IMR-90 (cell line): ENCODE data around the gene ZNF138. TPM values are rescaled to one million over a fixed set of nuclear protein-coding genes. Genes with fewer than 3 reads are reported as not detected.

Source experiments
- ATAC-seq: fragments of 200-7000 bp; cut with Tn5 transposase; 2 replicates; pipeline ENCODE4 v1.9.1; 2020; ENCODE audit warnings: low read depth, mild to moderate bottlenecking, moderate library complexity
- BruUV-seq: library from RNA; stranded (reverse); fragments of 400-500 nt; replicated peaks from 2 replicates; lab custom pipeline; 2021; lab: Mats Ljungman, UMichigan
- CTCF ChIA-PET: fragments of 300-600 bp; formaldehyde crosslinking; extraction: SDS; loops from one replicate; lab custom pipeline; 2021; ENCODE audit warnings: antibody characterized with exemption; lab: Yijun Ruan, JAX
- POLR2A ChIA-PET: fragments of 300-600 bp; sonication (Branson Sonifier 250); formaldehyde crosslinking; loops from one replicate; lab custom pipeline; 2022; ENCODE audit warnings: antibody characterized with exemption; ENCODE audit not compliant: unreplicated experiment; lab: Charles Lee
- DNase-seq: peaks from one replicate; pipeline ENCODE4 v3.0.0; 2013
- H2AFZ ChIP-seq: replicated peaks from 2 replicates; pipeline ENCODE3; 2013; ENCODE audit warnings: low read length, mild to moderate bottlenecking; ENCODE audit not compliant: poor library complexity
- H2AK5ac ChIP-seq: 2 replicates; pipeline ENCODE4 v1.6.1; 2013; ENCODE audit warnings: low read depth, low read length, inconsistent platforms
- H2AK9ac ChIP-seq: replicated peaks from 2 replicates; pipeline ENCODE3; 2013; ENCODE audit warnings: mild to moderate bottlenecking, low read depth, low read length, moderate library complexity; ENCODE audit not compliant: poor library complexity
- H2BK120ac ChIP-seq: 2 replicates; pipeline ENCODE4 v1.6.1; 2013; ENCODE audit warnings: low read depth, low read length, inconsistent platforms
- H2BK15ac ChIP-seq: 3 replicates; pipeline ENCODE4 v1.6.1; 2013; ENCODE audit warnings: low read depth, low read length, inconsistent platforms
- H2BK20ac ChIP-seq: 2 replicates; pipeline ENCODE4 v1.6.1; 2013; ENCODE audit warnings: low read depth, mild to moderate bottlenecking, inconsistent platforms, low read length, moderate library complexity
- H2BK5ac ChIP-seq: 2 replicates; pipeline ENCODE4 v1.6.1; 2013; ENCODE audit warnings: mild to moderate bottlenecking, low read depth, low read length, inconsistent platforms; ENCODE audit not compliant: poor library complexity, severe bottlenecking
- H3K14ac ChIP-seq: replicated peaks from 2 replicates; pipeline ENCODE4 v1.6.1; 2013; ENCODE audit warnings: low read depth, low read length, inconsistent platforms
- H3K18ac ChIP-seq: 2 replicates; pipeline ENCODE4 v1.6.1; 2013; ENCODE audit warnings: low read depth, low read length, control low read depth
- H3K23ac ChIP-seq: 2 replicates; pipeline ENCODE4 v1.6.1; 2013; ENCODE audit warnings: low read depth, low read length, inconsistent platforms
- H3K27ac ChIP-seq: 2 replicates; pipeline ENCODE4 v1.5.1; 2013; ENCODE audit warnings: mild to moderate bottlenecking, control low read depth, low read length; ENCODE audit not compliant: insufficient read depth
- H3K27me3 ChIP-seq: 2 replicates; pipeline ENCODE4 v1.6.1; 2013; ENCODE audit warnings: low read length; ENCODE audit not compliant: control insufficient read depth, insufficient read depth
- H3K36me3 ChIP-seq: 2 replicates; pipeline ENCODE4 v1.6.1; 2013; ENCODE audit warnings: low read length, mixed read lengths; ENCODE audit not compliant: control insufficient read depth, insufficient read depth
- H3K4ac ChIP-seq: 2 replicates; pipeline ENCODE4 v1.6.1; 2013; ENCODE audit warnings: low read depth, low read length, inconsistent platforms
- H3K4me1 ChIP-seq: 2 replicates; pipeline ENCODE4 v1.6.1; 2013; ENCODE audit warnings: low read length, mixed read lengths; ENCODE audit not compliant: control insufficient read depth, insufficient read depth
- H3K4me2 ChIP-seq: 2 replicates; pipeline ENCODE4 v1.6.1; 2013; ENCODE audit warnings: low read depth, mild to moderate bottlenecking, control low read depth, low read length, moderate library complexity
- H3K4me3 ChIP-seq: 2 replicates; pipeline ENCODE4 v1.5.1; 2013; ENCODE audit warnings: low read depth, mild to moderate bottlenecking, control low read depth, low read length, moderate library complexity; ENCODE audit not compliant: insufficient read depth
- H3K56ac ChIP-seq: 2 replicates; pipeline ENCODE4 v1.6.1; 2013; ENCODE audit warnings: low read length, inconsistent platforms; ENCODE audit not compliant: insufficient read depth; ENCODE audit errors: extremely low read depth
- H3K79me1 ChIP-seq, 2 experiments: 2 replicates each; pipeline ENCODE4 v1.6.1; 2013; ENCODE audit warnings: low read length in 2 of 2, inconsistent platforms in 1 of 2, low read depth in 1 of 2
- H3K9ac ChIP-seq: 2 replicates; pipeline ENCODE4 v1.6.1; 2013; ENCODE audit warnings: low read depth, low read length, control low read depth
- H3K9me1 ChIP-seq: 2 replicates; pipeline ENCODE4 v1.6.1; 2013; ENCODE audit warnings: low read length, inconsistent platforms; ENCODE audit not compliant: insufficient read depth
- H3K9me3 ChIP-seq: 2 replicates; pipeline ENCODE4 v1.6.1; 2013; ENCODE audit warnings: low read length; ENCODE audit not compliant: control insufficient read depth, insufficient read depth
- H4K20me1 ChIP-seq: 2 replicates; pipeline ENCODE4 v1.6.1; 2013; ENCODE audit warnings: low read length, inconsistent platforms; ENCODE audit not compliant: insufficient read depth
- H4K5ac ChIP-seq: 2 replicates; pipeline ENCODE4 v1.6.1; 2013; ENCODE audit warnings: mild to moderate bottlenecking, low read depth, low read length, control low read depth
- H4K8ac ChIP-seq, 2 experiments: 2 replicates each; pipeline ENCODE4 v1.6.1; 2013; ENCODE audit warnings: low read depth in 2 of 2, low read length in 2 of 2, control low read depth in 1 of 2, inconsistent platforms in 1 of 2
- H4K91ac ChIP-seq: 2 replicates; pipeline ENCODE4 v1.6.1; 2013; ENCODE audit warnings: low read depth, low read length, inconsistent platforms; ENCODE audit not compliant: insufficient read depth
- CHD1 ChIP-seq: IDR thresholded peaks from 2 replicates; pipeline ENCODE4 v1.6.1; 2012; ENCODE audit warnings: low read depth, low read length, improper control_type of control experiment
- FOS ChIP-seq: fragments of 150-350 bp; IDR thresholded peaks from 2 replicates; pipeline ENCODE4 v1.6.1; 2016; ENCODE audit warnings: low read depth, low read length
- MAFK ChIP-seq: IDR thresholded peaks from 2 replicates; pipeline ENCODE4 v1.6.1; 2012; ENCODE audit warnings: low read depth, low read length, improper control_type of control experiment
- MAZ ChIP-seq: IDR thresholded peaks from 2 replicates; pipeline ENCODE4 v1.6.1; 2012; ENCODE audit warnings: low read depth, mild to moderate bottlenecking, low read length, improper control_type of control experiment, moderate library complexity, borderline replicate concordance
- MXI1 ChIP-seq: IDR thresholded peaks from 2 replicates; pipeline ENCODE4 v1.6.1; 2012; ENCODE audit warnings: low read depth, mild to moderate bottlenecking, low read length, moderate library complexity, borderline replicate concordance
- POLR2A ChIP-seq: IDR thresholded peaks from 2 replicates; pipeline ENCODE4 v1.6.1; 2012; ENCODE audit warnings: mild to moderate bottlenecking, low read depth, low read length
- RCOR1 ChIP-seq: IDR thresholded peaks from 2 replicates; pipeline ENCODE4 v1.6.1; 2012; ENCODE audit warnings: mild to moderate bottlenecking, low read length, improper control_type of control experiment; ENCODE audit not compliant: insufficient replicate concordance
- SMC3 ChIP-seq: fragments of 150-350 bp; IDR thresholded peaks from 2 replicates; pipeline ENCODE4 v1.6.1; 2016; ENCODE audit warnings: low read depth, mild to moderate bottlenecking, antibody characterized with exemption, low read length, moderate library complexity
- WGBS, 2 experiments: methylation state at CpG; one replicate each; pipeline versions ENCODE4 v1.1.5 to v1.1.7; 2013; ENCODE audit warnings: missing lambda C conversion rate in 2 of 2; ENCODE audit not compliant: insufficient read length in 1 of 2; ENCODE audit errors: extremely low coverage in 2 of 2; 5-methylcytosine and 5-hydroxymethylcytosine counted together
- dilution Hi-C: fragments of 300-500 bp; cut with HindIII; formaldehyde crosslinking; loops from one replicate; pipeline ENCODE4 v1.14.3; 2018; ENCODE audit warnings: low sequenced_read_pairs; ENCODE audit not compliant: unreplicated experiment
- in situ Hi-C: fragments of 300-500 bp; cut with MboI; formaldehyde crosslinking; loops from 3 replicates; pipeline ENCODE4 v1.14.3; 2019; ENCODE audit warnings: low sequenced_read_pairs, inconsistent platforms, mixed read lengths
- intact Hi-C: fragments of 100-400 bp; cut with micrococcal nuclease; formaldehyde crosslinking; loops from 2 replicates; pipeline ENCODE4 v1.10.0; 2022
- polyA plus RNA-seq, 3 experiments: library from polyadenylated mRNA; depleted of rRNA; stranded (reverse); fragments of >200 nt; gene quantifications; 2 replicates each; pipeline ENCODE4 v1.2.3, GENCODE V29; 2012; ENCODE audit warnings: low replicate concordance in 1 of 3
- total RNA-seq: library from RNA; depleted of rRNA; stranded (reverse); fragments of >200 nt; gene quantifications from 2 replicates; pipeline ENCODE4 v1.2.3, GENCODE V29; 2012
- TF ChIP-seq, protein P1 (sequence below): fragments of 150-350 bp; IDR thresholded peaks from 2 replicates; pipeline ENCODE4 v1.6.1; 2016; ENCODE audit warnings: low read depth, mild to moderate bottlenecking, low read length, moderate library complexity, borderline replicate concordance

ZNF138 gene
- total and polyA plus RNA-seq, 2 of the 4 experiments (the other 2 are of a cell fraction), result 3.2 to 3.6 TPM

DNA sequence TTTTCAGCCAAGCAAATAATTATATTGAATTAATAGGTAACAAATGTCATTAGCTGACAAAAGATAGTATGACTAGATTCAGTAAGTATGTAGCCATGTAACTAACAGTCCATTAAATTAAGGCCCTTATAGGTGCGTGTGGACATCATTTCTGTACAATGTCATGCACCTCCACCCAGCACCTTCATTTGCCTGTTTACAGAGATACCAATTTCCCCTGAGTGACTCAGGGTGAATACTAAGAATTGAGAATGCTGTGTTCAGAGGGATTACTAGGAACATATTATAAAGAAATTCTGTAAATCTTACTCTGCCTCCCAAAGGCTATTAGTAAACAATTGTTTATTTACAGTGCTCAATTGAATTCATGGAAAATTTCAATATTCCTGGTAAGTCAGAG is 60.7 kb downstream of the ZNF138 start:
- H3K23ac ChIP-seq, result no peak overlapping the region
- H2AK9ac ChIP-seq, result no peak overlapping the region
- no peak overlapping the region for H2BK5ac ChIP-seq
- no peak overlapping the region for H3K4ac ChIP-seq
- H2BK120ac ChIP-seq, result no peak overlapping the region
- no peak overlapping the region for H3K14ac ChIP-seq
- no peak overlapping the region for H2AK5ac ChIP-seq
- no peak overlapping the region for H3K9ac ChIP-seq
- in situ Hi-C loops, result no loop called here
- H3K56ac ChIP-seq, result no peak overlapping the region
- no peak overlapping the region for H3K4me3 ChIP-seq
- no peaks in the 10 kb centered on the region for H3K9me1 ChIP-seq
- H2AFZ ChIP-seq, result no peak overlapping the region
- BruUV-seq, result no TSS peak
- no peaks in the 10 kb centered on the region for H3K4me1 ChIP-seq
- intact Hi-C loops, result no loop called here
- dilution Hi-C loops, result no loop called here
- ChIA-PET CTCF (no interaction called here), POLR2A (no interaction called here)
- no peaks in the 10 kb centered on the region for H3K27me3 ChIP-seq
- H2BK15ac ChIP-seq, result no peak overlapping the region
- no peak overlapping the region for H3K18ac ChIP-seq
- H4K5ac ChIP-seq, result no peak overlapping the region
- ATAC-seq, result no peak
- H4K20me1 ChIP-seq, result no peaks in the 10 kb centered on the region
- no peak overlapping the region for H3K4me2 ChIP-seq
- no peak overlapping the region for H3K27ac ChIP-seq
- TF ChIP-seq MAZ (no peak), MAFK (no peak), MXI1 (no peak), FOS (no peak), CHD1 (no peak), POLR2A (no peak), SMC3 (no peak), RCOR1 (no peak)
- TF ChIP-seq, protein P1, sequence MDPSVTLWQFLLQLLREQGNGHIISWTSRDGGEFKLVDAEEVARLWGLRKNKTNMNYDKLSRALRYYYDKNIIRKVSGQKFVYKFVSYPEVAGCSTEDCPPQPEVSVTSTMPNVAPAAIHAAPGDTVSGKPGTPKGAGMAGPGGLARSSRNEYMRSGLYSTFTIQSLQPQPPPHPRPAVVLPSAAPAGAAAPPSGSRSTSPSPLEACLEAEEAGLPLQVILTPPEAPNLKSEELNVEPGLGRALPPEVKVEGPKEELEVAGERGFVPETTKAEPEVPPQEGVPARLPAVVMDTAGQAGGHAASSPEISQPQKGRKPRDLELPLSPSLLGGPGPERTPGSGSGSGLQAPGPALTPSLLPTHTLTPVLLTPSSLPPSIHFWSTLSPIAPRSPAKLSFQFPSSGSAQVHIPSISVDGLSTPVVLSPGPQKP, result no peak
- H3K79me1 ChIP-seq, result no peaks in the 10 kb centered on the region
- no peak overlapping the region for H2BK20ac ChIP-seq
- H3K36me3 ChIP-seq, result no peaks in the 10 kb centered on the region
- no peaks in the 10 kb centered on the region for H3K9me3 ChIP-seq
- no CpG with 5 or more reads among the region's 1 CpG for WGBS, 2 experiments
- DNase-seq, result no peak
- H4K91ac ChIP-seq, result no peak overlapping the region
- no peak overlapping the region for H4K8ac ChIP-seq
